Fibroblast of skin of left quadriceps (primary cell): ENCODE data around the gene TAPBP.

Experiments used
- DNase-seq, 2 experiments: peaks; one replicate each; pipeline ENCODE4 v3.0.0-alpha.2; 2013; ENCODE audit warnings: low read depth in 2 of 2

The TAPBP gene

DNA sequence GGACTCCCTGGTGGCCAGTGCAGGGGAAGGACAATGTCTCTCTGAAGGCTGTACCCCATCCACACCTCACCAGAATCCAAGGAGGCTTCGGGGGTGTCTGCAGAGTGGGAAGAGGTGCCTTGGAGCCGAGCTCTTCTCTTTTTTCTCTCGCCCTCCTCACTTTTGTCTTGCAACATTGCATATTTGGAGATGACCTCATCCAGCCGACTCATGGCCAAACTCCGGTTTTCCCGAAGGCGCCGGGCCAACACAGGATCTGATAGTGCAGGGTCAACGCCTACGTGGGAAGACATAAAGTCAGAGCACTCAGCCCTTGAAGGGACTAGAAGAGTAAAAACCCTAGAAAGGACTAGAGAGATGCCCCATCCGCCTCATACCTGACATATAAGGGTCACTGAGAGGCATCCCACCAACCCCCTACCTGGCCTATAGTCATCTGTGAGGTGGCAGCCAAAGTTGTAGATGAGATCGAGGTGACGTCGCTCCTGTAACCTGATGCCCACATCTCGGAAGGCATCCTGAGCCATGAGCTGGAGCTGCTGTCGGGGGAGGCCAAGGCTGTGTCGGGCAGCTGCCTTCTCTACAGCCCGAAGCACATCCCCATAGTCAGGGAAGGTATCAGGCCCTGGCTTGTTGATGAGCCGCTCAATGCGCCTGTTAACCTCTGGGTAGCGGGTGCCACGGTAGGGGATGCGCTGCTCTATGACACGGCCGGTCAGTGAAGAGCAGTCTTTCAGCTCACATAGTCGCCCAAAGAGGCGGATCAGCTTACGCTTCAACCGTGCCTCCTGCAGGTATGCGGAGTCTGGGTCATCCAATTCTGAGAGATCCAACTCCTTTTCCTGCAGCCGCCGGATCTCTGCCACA lies 6.7 kb upstream of the TAPBP start:
- peak in 1 of 2 experiments; percentile 53 for DNase-seq

DNA sequence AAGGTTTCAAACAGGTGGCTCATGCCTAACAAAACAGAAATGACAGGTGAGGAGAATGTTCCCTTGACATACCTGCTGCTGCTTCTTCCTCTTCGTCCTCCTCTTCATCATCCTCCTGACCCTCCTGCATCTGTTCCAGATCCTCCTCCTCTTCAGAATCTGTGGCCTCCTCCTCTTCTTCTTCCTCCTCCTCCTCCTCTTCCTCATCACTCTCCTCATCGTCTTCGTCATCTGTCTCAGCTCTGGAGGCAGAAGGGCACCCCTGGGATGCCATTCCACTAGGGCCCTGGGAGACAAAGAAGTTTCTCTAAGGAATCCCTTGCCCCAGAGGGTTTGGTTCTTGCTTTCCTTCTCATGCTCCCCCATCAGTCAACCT lies 6.0 kb upstream of the TAPBP start:
- no peak for DNase-seq

DNA sequence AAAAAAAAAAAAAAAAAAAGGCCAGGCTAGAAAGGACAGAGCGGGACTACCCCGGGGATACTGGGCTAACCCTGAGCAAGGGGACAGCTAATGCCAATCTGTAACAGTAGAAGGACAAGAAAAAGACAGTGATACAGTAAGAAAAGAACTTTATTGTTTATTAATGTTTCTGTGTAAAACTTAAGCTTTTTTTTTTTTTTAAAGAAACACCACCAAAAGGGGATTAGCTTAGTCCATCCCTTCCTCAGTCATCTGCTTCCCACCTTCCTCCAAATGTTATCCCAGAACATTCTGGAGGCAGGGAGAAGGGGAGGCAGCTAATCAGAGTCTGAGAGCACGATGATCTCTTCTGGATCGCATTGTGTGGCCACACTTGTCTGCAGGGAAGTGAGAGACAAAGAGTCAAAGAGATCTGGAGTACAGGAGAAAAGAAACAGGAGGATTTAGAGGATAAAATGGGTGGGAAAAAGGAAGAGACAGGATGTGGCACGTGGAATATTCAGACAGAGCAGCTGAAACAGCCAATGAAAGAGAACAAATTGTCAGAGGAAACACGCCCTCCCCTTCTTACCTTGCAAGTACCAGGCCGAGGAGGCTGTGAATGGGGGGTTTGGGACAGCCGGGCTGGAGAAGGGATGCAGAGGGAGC lies 4.7 kb upstream of the TAPBP start:
- no peak for DNase-seq

DNA sequence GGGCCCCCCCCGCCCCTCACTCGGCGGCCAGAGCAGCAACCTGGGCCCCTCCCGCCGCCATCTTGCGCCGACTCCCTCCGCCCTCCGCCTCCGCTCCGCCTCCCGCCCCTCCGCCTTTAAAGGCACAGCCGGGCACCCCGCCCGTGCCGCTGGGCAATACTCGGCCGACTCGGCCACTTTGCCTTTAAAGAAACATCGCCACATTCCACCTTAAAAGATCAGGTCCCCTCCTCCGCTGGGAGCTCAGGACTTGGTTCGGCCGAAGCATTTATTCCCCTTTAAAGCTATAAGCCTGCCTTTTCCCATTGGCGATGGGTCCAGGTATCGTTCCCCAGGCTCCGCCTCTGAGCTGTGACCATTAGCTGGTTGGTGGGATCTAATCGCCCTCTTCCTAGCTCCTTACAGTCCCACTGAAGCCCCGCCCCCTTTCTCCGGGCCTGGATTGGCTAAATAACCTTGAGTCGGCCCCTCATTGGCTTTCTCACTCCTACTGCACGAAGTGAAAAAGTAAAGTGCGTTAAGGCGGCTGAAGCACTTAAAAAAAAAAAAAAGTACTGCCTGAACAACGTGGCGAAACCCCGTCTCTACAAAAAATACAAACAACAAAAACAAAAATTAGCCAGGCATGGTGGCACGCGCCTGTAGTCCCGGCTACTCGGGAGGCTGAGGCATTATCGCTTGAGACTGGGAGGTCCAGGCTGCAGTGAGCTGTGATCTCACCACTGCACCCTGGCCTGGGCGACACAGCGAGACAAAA lies 4.0 kb upstream of the TAPBP start, which contains the start of gene ZBTB22:
ZBTB22 (minus strand) TSS at position 76 of the 757 bp plus-strand sequence. CDS start 828 bp downstream, outside the sequence.
- peak; percentile 99 for DNase-seq

DNA sequence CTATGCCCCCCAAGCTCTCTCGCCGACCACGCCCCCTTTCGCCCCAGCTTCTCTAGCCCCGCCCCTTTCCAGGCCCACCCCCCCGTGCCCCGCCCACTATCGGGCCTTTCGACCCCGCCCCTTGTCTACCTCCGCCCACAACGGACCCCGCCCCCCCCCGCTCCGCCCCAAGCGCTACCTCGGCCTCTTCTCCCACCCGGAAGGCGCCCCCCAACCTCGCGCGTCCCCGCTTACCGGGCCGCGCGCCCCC lies 3.5 kb upstream of the TAPBP start:
- DNase-seq, result no peak

DNA sequence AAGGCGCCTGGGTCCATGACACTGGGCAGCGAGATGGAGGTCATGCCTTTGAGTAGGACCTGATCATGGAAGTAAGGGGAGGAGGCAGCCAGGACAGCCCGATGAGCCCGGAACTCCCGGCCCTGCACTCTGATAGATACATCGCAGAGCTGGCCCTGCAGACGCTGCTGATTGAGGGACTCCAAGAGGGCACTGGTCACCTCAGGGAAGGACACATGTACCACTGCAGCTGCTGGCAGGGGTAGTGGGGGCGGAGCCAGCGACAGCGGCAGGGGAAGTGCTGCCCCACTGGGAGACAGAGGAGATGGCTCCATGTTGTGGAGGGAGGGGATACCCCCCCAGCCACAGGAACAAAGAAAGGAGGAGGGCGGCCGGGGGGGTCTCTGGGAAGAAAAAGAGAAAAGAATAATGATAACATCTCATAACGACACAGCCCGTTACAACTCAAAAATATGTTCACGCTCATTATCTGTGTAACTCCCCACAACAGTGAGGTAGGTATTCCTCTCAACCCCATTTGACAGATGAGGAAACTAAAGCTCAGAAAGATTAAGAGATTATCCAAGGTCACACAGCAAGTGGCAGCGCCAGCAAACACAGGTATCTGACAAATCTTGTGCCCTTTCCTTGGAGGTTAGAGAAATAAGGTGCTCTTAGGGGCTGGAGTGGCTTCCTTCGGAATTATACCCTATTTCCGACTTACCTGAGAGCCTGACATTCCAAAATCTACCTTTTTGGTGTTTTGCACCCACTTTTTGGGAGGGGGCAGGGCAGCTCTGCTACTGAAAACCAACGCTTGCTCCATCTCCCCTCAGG lies 2.9 kb upstream of the TAPBP start:
- DNase-seq, result no peak

DNA sequence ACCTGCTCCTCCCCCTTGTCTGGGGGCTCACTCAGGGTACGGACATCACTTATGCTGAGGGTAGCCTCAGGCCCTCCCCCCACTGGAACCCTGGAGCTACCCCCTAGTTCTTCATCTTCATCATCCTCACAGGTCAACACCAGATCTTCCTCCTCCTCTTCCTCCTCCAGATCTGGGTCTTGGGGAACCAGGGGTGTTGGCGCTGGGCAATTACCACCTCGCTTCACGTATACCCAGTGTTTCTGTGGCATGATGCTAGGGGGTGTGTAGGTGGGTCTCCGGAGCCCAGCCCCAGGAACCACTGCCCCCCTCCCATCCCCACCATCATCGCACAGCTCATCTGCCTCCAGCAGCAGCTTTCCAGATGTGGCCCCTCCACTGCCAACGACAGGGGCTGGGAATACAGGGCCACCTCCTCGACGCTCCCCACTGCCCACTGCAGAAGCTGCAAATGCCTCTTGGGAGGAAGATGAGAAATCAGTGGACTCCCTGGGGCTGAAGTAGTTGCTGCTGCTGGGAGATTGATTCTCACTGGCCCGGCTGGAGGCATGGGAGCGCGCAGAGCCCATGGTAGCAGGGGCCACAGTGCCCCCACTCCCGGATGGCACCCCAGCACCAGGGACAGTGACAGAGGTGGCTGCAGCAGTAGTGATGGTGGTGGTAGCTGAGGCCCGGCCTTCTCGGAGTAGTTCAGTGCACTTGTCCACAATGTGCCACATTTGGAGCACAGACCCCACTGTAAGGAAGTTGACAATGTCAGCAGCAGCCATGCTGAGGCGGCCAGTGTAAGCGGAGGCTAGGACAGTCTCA lies 2.1 kb upstream of the TAPBP start:
- no peak for DNase-seq

DNA sequence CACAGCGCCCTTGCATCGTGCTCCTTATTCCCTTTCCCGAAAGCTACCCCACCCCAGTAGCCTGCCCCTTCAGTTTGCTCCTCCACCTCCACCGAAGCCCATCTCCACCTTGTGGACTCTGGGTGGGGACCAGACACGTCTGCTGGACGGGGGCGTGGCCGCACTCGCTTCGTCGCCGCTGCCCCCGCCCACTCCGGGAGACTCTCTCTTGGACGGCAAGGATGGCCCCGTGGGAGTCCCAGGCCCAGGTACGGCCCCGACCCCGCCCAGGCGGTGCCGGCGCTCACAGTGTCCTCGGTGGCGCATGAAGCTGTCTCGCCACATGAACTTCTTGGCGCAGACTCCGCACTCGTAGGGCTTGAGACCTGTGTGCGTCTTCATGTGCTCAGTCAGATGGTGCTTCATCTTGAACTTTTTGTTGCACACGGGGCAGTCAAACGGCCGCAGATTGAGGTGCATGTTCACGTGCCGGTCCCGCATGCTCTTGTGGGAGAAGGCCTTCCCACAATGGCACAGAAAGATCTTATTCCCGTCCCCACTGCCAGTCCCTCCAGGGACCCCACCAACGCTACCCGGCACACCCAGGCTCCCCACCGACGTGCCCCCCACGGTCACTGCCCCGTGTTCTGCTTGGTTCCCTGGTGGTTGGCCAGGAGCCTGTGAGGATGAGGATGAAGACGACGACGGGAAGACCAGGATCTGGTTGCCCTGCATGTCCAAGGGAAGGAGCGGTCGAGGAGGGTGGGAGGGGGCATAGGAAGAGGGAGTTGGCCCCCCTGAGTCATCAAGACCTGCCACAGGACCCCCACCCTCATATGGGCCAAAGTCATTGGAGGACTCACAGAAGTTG lies 1.3 kb upstream of the TAPBP start:
- DNase-seq, result no peak

DNA sequence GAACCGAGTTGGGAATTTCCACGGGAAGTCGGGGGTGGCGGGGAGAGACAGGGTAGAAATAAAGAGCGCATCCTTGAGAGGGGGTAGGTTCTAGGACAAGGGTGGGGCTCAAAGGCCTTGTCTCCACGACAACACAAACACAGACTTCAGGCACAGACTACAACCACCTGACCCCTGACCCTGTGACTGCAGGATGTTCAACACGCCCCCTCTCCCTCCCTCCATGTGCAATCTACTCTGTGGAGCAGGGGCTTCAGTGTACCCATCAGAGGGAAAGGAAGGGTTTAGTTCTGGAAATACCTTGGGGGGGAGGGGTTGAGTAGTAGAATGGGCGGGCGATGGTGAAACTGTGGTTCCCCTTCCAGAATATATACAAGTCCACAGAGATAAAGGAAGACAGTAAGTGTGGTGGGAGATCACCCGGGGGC lies 651 bp upstream of the TAPBP start:
- no peak for DNase-seq

DNA sequence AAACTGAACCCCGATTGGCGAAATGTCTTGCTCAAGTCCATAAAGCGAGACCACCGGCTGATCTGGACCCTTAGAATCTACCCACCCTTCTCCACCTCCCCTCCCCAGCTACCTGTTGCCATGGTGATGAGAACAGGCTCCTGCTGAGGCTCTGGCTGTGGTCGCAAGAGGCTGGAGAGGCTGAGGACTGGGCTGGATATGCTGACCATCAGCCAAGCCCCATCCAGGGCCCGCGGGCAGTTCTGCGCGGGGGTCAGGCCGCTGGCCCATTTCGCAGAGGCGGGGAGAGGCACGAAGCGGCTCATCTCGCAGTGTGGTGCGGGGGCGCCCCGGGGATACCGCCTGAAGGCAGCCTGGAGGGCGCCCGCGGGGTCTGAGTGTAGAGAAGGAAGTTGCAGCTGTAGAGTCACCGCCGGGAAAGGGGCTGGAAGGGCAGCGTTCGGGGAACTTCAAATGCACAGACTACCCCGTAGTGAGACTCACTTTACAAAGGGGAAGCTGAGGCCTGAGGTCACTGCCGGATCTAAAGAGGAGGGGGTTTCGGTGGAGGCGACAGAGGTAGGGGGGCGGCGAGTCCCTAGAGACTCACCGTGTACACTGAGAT lies 671 bp downstream of the TAPBP start:
- no peak for DNase-seq

DNA sequence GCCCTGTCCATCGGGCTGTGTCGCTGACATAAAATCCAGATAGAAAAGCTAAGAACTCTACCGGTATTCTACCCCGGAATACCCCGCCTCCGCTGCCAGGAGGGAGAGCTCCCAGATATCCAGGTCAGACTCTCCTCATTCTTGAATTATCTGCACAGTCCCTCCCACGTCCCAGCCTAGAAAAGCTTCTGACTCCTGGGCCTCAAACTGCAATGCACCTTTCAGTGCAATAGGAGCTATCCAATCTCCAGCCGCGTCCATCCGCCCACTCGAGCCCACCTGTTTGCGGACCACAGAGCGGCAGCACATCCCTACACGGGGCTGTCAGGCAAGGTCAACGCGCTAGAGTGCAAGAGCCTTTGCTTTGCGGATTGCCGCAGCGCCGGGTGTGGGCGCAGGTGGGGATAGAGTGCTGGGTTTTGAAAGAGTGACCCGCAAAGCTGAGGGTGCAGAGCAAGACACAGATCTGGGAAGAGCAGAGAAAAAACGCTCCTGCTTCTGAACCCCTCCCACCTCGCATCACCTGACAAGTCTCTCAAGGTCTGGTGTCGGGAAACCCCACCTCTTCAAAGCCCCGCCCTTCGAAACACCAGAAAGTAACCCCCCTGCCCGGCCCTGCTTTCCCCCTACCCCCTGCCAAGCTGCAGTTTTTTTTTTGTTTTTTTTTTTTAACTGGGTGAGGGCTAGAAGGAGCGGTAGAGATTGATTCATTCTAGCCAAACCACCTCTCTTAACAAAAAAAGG lies 1.3 kb downstream of the TAPBP start:
- no peak for DNase-seq

DNA sequence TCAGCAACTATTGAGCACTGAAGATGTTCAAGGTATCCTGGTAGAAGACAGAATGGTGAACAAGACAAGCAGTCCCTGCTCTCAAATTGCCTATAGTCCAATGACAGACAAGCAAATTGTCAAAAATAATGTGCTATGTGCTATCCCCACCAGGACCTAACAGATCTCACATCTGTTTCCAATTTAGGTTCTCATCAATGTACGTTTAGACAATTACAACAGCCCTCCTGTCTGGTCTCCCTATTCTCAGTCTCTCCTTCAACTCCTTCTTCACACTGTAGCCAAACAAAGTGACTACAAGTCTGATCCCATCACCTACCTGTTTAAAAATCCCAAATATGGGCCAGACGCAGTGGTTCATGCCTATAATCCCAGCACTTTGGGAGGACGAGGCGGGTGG lies 7.5 kb downstream of the TAPBP start:
- no peak for DNase-seq

DNA sequence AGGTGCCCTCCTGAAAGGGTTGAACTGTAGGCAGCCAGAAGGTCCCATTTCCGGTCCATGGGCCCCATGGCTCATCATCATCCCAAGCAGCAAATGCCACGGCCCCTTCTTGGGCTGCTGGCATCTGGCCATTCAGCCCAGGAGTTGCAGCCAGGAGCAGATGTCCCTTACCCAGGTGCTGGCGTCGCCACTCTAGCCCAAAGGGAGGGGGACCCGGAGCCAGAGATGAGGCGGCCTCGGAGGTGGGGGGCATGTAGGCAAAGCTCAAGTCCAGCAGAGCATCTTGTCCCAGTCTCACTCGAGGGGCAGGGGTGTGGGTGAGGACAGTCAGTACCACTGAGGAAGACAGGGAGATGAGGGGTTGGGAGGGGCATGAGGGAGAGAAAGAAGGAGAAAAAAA lies 8.8 kb downstream of the TAPBP start:
- DNase-seq, result no peak

DNA sequence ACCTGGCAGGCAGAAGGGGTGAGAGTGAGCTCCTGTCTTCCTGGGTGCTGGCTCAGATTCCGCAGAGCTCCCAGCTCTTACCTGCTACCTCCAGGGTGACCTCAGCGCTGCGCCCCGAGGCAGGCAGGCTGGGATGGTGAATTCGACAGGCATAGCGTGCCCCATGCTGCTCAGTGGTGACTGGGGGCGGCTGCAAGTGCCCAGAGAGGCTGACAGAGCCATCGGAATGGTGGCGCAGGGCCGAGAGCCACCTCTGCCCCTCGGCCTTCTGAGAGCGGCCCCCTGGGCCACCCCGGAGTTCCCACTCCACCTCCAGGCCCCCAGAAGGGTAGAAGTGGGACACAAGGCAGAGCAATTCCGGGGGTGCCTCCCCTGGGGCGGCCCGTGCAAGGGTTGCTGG lies 9.7 kb downstream of the TAPBP start:
- DNase-seq, result no peak

DNA sequence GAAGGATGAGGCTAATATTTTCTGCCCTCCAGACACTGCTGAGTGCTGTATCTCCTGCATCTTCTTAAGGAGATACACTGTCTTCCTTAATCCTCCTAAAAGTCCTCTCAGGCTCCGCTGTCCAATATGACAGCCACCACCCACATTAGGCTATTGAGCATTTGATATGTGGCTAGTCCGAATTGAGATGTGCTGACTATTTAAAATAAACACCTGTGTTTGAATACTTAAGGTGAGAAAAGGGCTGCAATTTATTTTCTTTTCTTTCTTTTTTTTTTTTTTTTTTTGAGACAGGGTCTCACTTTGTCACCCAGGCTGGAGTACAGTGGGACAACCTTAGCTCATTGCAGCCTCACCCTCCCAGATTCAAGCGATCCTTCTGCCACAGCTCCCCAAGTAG lies 12.0 kb downstream of the TAPBP start:
- no peak for DNase-seq

DNA sequence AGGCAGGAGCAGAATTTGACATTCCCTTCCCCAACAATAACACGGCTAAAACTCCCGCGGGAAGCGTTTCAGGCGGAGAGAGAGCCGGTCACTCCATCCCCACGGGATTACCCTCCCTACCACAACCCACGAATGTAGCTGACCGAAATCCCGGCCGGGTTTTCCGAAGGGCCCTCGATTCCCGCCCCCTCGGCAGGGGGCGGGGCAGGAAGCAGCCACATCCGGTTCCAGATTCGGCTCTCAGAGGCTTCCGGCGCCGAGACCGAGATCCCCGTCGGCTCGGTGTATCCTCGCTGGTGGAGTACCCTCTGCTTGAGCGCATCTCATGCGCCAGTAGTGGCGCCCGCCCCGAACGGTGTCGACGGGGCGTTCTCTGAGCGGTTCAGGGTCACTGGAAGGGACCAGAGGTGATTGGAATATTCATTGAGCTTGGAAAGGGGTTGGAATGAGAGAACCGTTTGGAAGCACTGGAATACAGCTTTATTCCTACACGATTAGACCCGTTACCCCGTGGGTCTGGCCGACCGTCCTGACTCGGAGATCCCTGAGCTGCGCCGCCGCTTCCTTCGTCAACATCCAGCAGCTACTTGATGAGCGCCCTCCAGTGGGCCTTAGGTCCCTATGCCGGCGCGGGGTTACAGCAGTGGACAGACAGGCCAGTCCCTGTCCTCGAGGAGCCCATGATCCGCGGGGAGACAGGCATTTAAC lies 14.5 kb downstream of the TAPBP start:
- DNase-seq, result peak; percentile 82 to 85

DNA sequence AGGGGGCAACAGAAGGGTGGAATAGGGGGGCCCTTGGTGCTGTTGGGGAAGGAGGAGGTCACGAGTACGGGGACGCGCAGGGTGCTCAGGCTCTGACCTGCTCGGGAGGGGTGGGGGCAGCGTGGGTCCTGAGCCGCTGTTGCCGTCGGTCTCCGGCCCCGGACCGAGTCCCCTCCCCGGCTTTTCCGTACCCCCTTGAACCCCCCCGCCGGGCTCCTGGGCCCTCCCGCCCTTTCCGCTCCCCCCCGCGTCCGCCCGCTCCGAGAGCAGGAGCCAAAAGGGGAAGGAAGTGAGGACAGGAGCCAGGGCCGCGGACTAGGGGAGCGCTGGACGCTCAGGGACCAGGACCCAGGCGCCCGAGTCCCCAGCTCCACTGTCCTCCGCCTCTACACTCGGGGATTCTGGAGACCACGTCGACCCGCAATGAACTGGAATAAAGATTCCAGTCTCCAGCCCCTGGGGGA lies 15.1 kb downstream of the TAPBP start, which contains the start of gene RGL2:
RGL2 (minus strand) TSS at position 170 of the 464 bp plus-strand sequence. CDS start 332 bp downstream, outside the sequence.
- no peak for DNase-seq
